Lower leg skin (tissue), 4 donors: ENCODE data around the gene SLC37A1. TPM values are rescaled to one million over a fixed set of nuclear protein-coding genes. Genes with fewer than 3 reads are reported as not detected.

Experiments used
- DNase-seq, 2 donors: peaks; one replicate each; pipeline ENCODE4 v3.0.0-alpha.2; 2019; ENCODE audit warnings: low spot score in 2 of 2
- H3K4me3 ChIP-seq: fragments of 200-600 bp; sonication (generic); 2 replicates; pipeline ENCODE4 v1.5.1; 2017; ENCODE audit warnings: mild to moderate bottlenecking, low read depth; ENCODE audit not compliant: poor library complexity, severe bottlenecking
- POLR2A ChIP-seq, 2 donors: fragments of 450-650 bp; IDR thresholded peaks; one replicate each; pipeline ENCODE4 v1.6.1; 2016 to 2017; ENCODE audit warnings: antibody characterized with exemption in 2 of 2, mild to moderate bottlenecking in 1 of 2, moderate library complexity in 1 of 2
- WGBS, 2 donors: methylation state at CpG; one replicate each; pipeline ENCODE4 v1.1.5; 2018; 5-methylcytosine and 5-hydroxymethylcytosine counted together
- intact Hi-C: fragments of 100-400 bp; cut with DNase I; formaldehyde crosslinking; loops from one replicate; pipeline ENCODE4 v1.15.0; 2023; ENCODE audit warnings: low total_unique reads
- total RNA-seq, 4 donors: library from RNA; depleted of rRNA; stranded (reverse); fragments of >200 nt; gene quantifications; one replicate each; pipeline ENCODE4 v1.1.0, GENCODE V29; 2016
- TF ChIP-seq, protein P1 (sequence below), 3 donors: fragments of 450-650 bp; IDR thresholded peaks; one replicate each; pipeline ENCODE4 v1.5.1; 2016; ENCODE audit warnings: antibody characterized with exemption in 3 of 3, mild to moderate bottlenecking in 3 of 3, moderate library complexity in 2 of 3

Gene SLC37A1
- total RNA-seq, 4 donors from 2014 or later: 7.4 to 19.2 (median 16.9) TPM

DNA sequence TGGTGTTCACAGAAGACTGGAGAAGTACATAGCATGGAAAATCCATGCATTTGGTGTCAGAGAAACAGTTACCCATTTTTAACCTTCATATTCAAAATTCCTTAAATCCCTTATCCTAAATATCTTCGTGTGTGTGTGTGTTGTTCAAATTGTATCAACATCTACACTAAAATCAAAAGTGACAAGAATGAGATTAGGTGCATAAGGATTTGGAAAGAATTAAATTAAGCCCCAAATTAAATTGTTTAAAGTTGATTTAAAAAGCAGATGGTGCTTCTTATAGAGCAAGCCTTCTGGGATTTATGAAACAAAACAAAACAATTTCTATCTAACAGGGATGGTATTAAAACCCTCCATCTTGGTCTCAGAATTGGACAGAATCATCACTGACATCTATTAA is 22.3 kb upstream of the SLC37A1 start:
- no peak for TF ChIP-seq POLR2A (IDR thresholded peaks at IDR 0.05)
- TF ChIP-seq, protein P1, sequence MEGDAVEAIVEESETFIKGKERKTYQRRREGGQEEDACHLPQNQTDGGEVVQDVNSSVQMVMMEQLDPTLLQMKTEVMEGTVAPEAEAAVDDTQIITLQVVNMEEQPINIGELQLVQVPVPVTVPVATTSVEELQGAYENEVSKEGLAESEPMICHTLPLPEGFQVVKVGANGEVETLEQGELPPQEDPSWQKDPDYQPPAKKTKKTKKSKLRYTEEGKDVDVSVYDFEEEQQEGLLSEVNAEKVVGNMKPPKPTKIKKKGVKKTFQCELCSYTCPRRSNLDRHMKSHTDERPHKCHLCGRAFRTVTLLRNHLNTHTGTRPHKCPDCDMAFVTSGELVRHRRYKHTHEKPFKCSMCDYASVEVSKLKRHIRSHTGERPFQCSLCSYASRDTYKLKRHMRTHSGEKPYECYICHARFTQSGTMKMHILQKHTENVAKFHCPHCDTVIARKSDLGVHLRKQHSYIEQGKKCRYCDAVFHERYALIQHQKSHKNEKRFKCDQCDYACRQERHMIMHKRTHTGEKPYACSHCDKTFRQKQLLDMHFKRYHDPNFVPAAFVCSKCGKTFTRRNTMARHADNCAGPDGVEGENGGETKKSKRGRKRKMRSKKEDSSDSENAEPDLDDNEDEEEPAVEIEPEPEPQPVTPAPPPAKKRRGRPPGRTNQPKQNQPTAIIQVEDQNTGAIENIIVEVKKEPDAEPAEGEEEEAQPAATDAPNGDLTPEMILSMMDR (IDR thresholded peaks at IDR 0.05): no peak
- DNase-seq: no peak
- intact Hi-C loops: no loop called here
- H3K4me3 ChIP-seq: no peak overlapping the region
- WGBS, 2 donors: 63 to 70% methylated on average over 1 of the region's 1 CpG

DNA sequence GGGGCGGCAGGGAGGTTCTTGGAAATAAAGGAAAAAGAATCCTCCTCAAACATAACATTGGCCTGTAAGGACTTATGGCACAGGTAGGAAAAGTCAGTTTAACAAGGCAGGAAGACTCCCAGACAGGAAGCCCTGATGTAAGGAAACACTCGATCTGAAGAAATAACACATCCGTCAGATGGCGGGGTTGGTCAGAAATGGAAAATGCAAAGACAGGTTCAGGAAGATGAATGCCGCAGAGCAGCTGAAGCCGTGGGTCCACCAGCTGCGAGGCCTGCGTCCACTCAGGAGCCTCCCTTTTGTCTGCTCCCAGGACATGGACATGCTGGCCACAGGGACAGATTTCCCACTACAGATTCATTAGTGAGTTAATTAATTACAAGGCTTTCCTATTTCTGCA is 21.5 kb upstream of the SLC37A1 start:
- WGBS, 2 donors: 82 to 87% methylated on average over 8 of the region's 8 CpGs
- no peak for TF ChIP-seq POLR2A (IDR thresholded peaks at IDR 0.05)
- TF ChIP-seq, protein P1 (IDR thresholded peaks at IDR 0.05): no peak
- intact Hi-C loops: no loop called here
- no peak for DNase-seq
- H3K4me3 ChIP-seq: no peak overlapping the region

DNA sequence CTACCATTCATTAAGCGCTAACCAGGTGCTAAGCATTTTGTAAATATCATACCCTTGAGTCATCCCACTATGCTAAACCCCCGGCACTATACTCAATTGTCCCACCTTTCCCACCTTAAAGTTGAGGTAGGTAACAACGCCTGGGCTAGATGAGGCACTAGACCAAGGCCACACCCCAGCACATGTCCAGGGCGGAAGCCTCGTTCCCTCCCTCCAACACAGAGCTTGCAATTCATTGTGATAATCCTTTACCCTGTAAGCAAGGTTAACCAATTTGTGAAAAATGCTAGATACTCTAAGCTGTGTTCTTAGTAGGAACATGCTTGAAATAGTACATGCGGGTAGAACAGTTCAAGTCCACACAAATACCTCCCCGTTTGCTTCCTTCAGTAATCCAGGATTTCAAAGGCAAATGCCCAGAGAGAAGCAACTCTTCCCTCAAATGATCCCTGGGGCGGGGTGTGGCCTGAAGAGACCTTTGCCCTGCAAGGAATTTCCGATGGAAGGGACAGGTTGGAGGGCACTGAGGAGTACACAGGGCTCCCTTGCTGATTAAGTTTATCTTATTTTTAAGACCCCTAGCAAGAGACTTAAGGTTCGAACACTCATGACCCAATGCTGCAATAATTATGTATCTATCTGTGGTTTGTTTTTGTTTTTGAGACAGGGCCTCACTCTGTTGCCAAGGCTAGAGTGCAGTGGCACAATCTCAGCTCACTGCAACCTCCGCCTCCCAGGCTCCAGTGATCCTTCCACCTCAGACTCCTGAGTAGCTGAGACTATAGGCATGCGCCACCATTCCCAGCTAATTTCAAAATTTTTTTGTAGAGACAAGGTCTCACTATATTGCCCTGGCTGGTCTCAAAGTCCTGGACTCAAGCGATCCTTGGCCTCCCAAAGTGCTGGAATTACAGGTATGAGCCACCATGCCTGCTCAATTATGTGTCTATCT is 20.3 kb upstream of the SLC37A1 start:
- 76 to 85% methylated on average over 13 of the region's 13 CpGs for WGBS, 2 donors
- H3K4me3 ChIP-seq: no peak overlapping the region
- TF ChIP-seq POLR2A (IDR thresholded peaks at IDR 0.05): no peak
- TF ChIP-seq, protein P1 (IDR thresholded peaks at IDR 0.05): no peak
- intact Hi-C loops: no loop called here
- DNase-seq: no peak

DNA sequence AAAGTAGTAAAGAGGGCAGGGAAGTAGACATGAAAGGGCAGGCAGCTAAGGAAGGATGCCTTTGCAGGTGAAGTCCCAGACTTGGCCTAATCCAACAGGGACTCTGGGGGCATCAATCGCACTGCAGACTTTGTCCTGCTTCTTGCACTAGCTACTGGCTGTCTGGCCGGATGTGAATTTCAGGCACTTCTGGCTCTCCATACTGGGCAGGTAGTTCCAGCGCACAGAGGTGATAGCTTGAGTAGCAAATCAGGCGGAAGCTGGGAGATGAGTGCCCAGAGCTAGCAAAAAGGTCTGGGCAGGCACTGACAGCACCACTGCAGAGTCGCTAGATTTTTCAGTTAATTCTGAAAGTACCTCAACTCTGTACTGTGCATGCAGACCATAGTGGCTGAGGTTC is 18.6 kb upstream of the SLC37A1 start:
- intact Hi-C loops: no loop called here
- peak in 1 of 2 donors; percentile 80 for DNase-seq
- H3K4me3 ChIP-seq: no peak overlapping the region
- no peak for TF ChIP-seq POLR2A (IDR thresholded peaks at IDR 0.05)
- TF ChIP-seq, protein P1 (IDR thresholded peaks at IDR 0.05): no peak
- 87 to 92% methylated on average over 5 of the region's 5 CpGs for WGBS, 2 donors

DNA sequence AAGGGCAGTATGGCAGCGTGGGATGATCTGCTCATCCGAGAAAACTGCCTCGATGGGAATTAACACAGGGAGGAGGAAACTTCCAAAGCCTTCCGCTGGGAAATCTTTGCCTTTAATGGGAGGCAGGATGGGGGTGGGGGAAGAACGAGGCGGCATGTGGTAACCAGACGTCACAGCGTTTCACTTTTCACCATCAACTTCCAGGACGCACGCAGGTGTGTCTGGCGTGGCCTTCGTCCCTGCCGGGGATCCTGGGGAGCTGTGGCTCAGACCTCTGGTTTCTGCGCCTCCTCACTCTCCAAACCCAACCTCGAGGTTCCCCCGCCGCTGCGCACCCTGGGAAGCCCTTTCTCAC is 17.9 kb upstream of the SLC37A1 start:
- WGBS, 2 donors: 0 to 2% methylated on average over 18 of the region's 18 CpGs
- peak overlapping the region; percentile 38 for H3K4me3 ChIP-seq
- intact Hi-C loops: no loop called here
- no peak for DNase-seq
- TF ChIP-seq POLR2A (IDR thresholded peaks at IDR 0.05): no peak
- TF ChIP-seq, protein P1 (IDR thresholded peaks at IDR 0.05): no peak
